A549 (cell line): ENCODE measurements around the gene TMC7. TPM values are rescaled to one million over a fixed set of nuclear protein-coding genes. Genes with fewer than 3 reads are reported as not detected.

Source experiments
- ATAC-seq, 2 experiments: fragments of 200-7000 bp in 1 of 2; fragments of >200 bp in 1 of 2; cut with Nextera tagmentation in 1 of 2; cut with Tn5 transposase in 1 of 2; 3 replicates each; pipeline versions ENCODE4 v1.8.0 to v1.9.1; 2018 to 2020; ENCODE audit warnings: mild to moderate bottlenecking in 1 of 2, moderate library complexity in 1 of 2
- CTCF ChIA-PET: fragments of 300-600 bp; sonication (Branson Sonifier 250); formaldehyde crosslinking; extraction: SDS; loops from one replicate; lab custom pipeline; 2021; ENCODE audit warnings: antibody characterized with exemption, inconsistent platforms; lab: Yijun Ruan, JAX
- POLR2A ChIA-PET: fragments of 350-600 bp; formaldehyde crosslinking; extraction: SDS; loops from one replicate; lab custom pipeline; 2021; ENCODE audit warnings: antibody characterized with exemption, inconsistent platforms; lab: Yijun Ruan, JAX
- DNase-seq, 2 experiments: peaks; one replicate each; pipeline versions ENCODE4 v3.0.0 to v3.0.0-alpha.2; 2011 to 2016; ENCODE audit warnings: low read depth in 1 of 2, low spot score in 1 of 2
- FAIRE-seq: peaks from 2 replicates; lab custom pipeline; 2011; peaks lifted over from hg19 to GRCh38; lab: Jason Lieb, UNC
- H3K27ac ChIP-seq, 2 experiments: fragments of >200 bp; sonication (Bioruptor Twin); formaldehyde crosslinking; 3 replicates each; pipeline ENCODE4 v1.5.1; 2016 to 2017
- H3K4me1 ChIP-seq: fragments of >200 bp; sonication (Bioruptor Twin); formaldehyde crosslinking; 3 replicates; pipeline ENCODE4 v1.6.1; 2016
- H3K4me2 ChIP-seq: fragments of >200 bp; sonication (Bioruptor Twin); formaldehyde crosslinking; 3 replicates; pipeline ENCODE4 v1.6.1; 2016
- H3K4me3 ChIP-seq: fragments of >200 bp; sonication (Bioruptor Twin); formaldehyde crosslinking; 3 replicates; pipeline ENCODE4 v1.5.1; 2016
- H3K9me3 ChIP-seq: fragments of >200 bp; sonication (Bioruptor Twin); formaldehyde crosslinking; 3 replicates; pipeline ENCODE4 v1.6.1; 2016
- CBX2 ChIP-seq: fragments of 200-600 bp; sonication (generic); IDR thresholded peaks from 2 replicates; pipeline ENCODE4 v1.6.1; 2016; ENCODE audit warnings: low read depth, mild to moderate bottlenecking, borderline replicate concordance
- CHD2 ChIP-seq: fragments of 150-350 bp; IDR thresholded peaks from 2 replicates; pipeline ENCODE4 v1.6.1; 2014; ENCODE audit warnings: low read length; ENCODE audit not compliant: partially characterized antibody
- EHMT2 ChIP-seq: fragments of 200-600 bp; sonication (generic); IDR thresholded peaks from 2 replicates; pipeline ENCODE4 v1.6.1; 2016; ENCODE audit warnings: antibody characterized with exemption, low read depth, mild to moderate bottlenecking, moderate library complexity
- ELK1 ChIP-seq: fragments of 150-350 bp; IDR thresholded peaks from 2 replicates; pipeline ENCODE4 v1.6.1; 2014; ENCODE audit warnings: low read depth, mild to moderate bottlenecking, low read length
- ESRRA ChIP-seq: fragments of 150-350 bp; IDR thresholded peaks from 2 replicates; pipeline ENCODE4 v1.6.1; 2014; ENCODE audit warnings: mild to moderate bottlenecking, low read length, borderline replicate concordance
- HES2 ChIP-seq: fragments of >200 bp; sonication (Bioruptor Twin); formaldehyde crosslinking; IDR thresholded peaks from 2 replicates; pipeline ENCODE4 v1.6.1; 2016
- HOXA7 ChIP-seq: fragments of 250-450 bp; sonication (Bioruptor Pico); IDR thresholded peaks from 2 replicates; pipeline ENCODE4 v1.5.0; 2020; ENCODE audit warnings: mild to moderate bottlenecking, moderate library complexity
- HOXB13 ChIP-seq: fragments of 250-450 bp; sonication (Bioruptor Pico); IDR thresholded peaks from 2 replicates; pipeline ENCODE4 v1.5.0; 2020; ENCODE audit warnings: low read depth, mild to moderate bottlenecking, moderate library complexity
- HOXB5 ChIP-seq: fragments of 250-450 bp; sonication (Bioruptor Pico); IDR thresholded peaks from 2 replicates; pipeline ENCODE4 v1.5.0; 2020; ENCODE audit warnings: mild to moderate bottlenecking, moderate library complexity
- KDM5A ChIP-seq: fragments of 200-600 bp; sonication (generic); IDR thresholded peaks from 2 replicates; pipeline ENCODE4 v1.6.1; 2016; ENCODE audit warnings: antibody characterized with exemption, mild to moderate bottlenecking
- MYC ChIP-seq: IDR thresholded peaks from 2 replicates; pipeline ENCODE4 v1.6.1; 2012; ENCODE audit warnings: mild to moderate bottlenecking, inconsistent platforms, low read length, improper control_type of control experiment, borderline replicate concordance
- NFE2L2 ChIP-seq: fragments of 150-350 bp; conservative IDR thresholded peaks from 2 replicates; pipeline ENCODE4 v1.6.1; 2014; ENCODE audit warnings: low read length
- NPAS2 ChIP-seq: fragments of 250-450 bp; sonication (Bioruptor Pico); IDR thresholded peaks from 2 replicates; pipeline ENCODE4 v1.8.0; 2022; ENCODE audit warnings: mild to moderate bottlenecking, moderate library complexity, borderline replicate concordance
- NR3C1 ChIP-seq: fragments of >200 bp; sonication (Bioruptor Twin); formaldehyde crosslinking; IDR thresholded peaks from 3 replicates; pipeline ENCODE4 v1.6.1; 2017
- PHF8 ChIP-seq: fragments of 200-600 bp; sonication (generic); IDR thresholded peaks from 2 replicates; pipeline ENCODE4 v1.6.1; 2016; ENCODE audit warnings: low read depth, mild to moderate bottlenecking, antibody characterized with exemption, moderate library complexity, borderline replicate concordance
- POLR2AphosphoS2 ChIP-seq: conservative IDR thresholded peaks from 2 replicates; pipeline ENCODE4 v1.6.1; 2012; ENCODE audit warnings: low read length, improper control_type of control experiment, inconsistent platforms
- RAD21 ChIP-seq, 2 experiments: fragments of >200 bp in 1 of 2; sonication (Bioruptor Twin) in 1 of 2; formaldehyde crosslinking in 1 of 2; IDR thresholded peaks in 1 of 2; conservative IDR thresholded peaks in 1 of 2; 2 replicates in 1 of 2; 3 replicates in 1 of 2; pipeline ENCODE4 v1.6.1; 2012 to 2018; ENCODE audit warnings: inconsistent platforms in 1 of 2
- RARB ChIP-seq: fragments of 250-450 bp; sonication (Bioruptor Pico); IDR thresholded peaks from 2 replicates; pipeline ENCODE4 v1.8.0; 2021; ENCODE audit warnings: mild to moderate bottlenecking, moderate library complexity
- RNF2 ChIP-seq: fragments of 200-600 bp; sonication (generic); IDR thresholded peaks from 2 replicates; pipeline ENCODE4 v1.6.1; 2016; ENCODE audit warnings: low read depth, mild to moderate bottlenecking, antibody characterized with exemption, moderate library complexity, borderline replicate concordance
- SREBF2 ChIP-seq: fragments of 450-650 bp; IDR thresholded peaks from 2 replicates; pipeline ENCODE4 v1.6.1; 2014; ENCODE audit warnings: mild to moderate bottlenecking, moderate library complexity
- ZC3H11A ChIP-seq: fragments of 450-650 bp; IDR thresholded peaks from 2 replicates; pipeline ENCODE4 v1.6.1; 2014; ENCODE audit warnings: antibody characterized with exemption, mild to moderate bottlenecking
- ZFP36 ChIP-seq: fragments of 450-650 bp; IDR thresholded peaks from 2 replicates; pipeline ENCODE4 v1.6.1; 2014; ENCODE audit warnings: borderline replicate concordance; ENCODE audit not compliant: partially characterized antibody
- ZNF302 ChIP-seq: fragments of 250-450 bp; sonication (Bioruptor Pico); IDR thresholded peaks from 2 replicates; pipeline ENCODE4 v1.9.0; 2021; ENCODE audit warnings: inconsistent platforms, mild to moderate bottlenecking, moderate library complexity
- WGBS: methylation state at CpG from one replicate; pipeline ENCODE4 v1.1.6; 2017; ENCODE audit errors: missing lambda C conversion rate; 5-methylcytosine and 5-hydroxymethylcytosine counted together
- polyA plus RNA-seq, 4 experiments: library from polyadenylated mRNA; depleted of rRNA in 3 of 4; stranded (reverse); fragments of >200 nt; fragmentation: RNase III in 1 of 4; extraction: RNeasy Plus Mini Kit Qiagen cat#74134 plus additional on column Dnase treatment in 1 of 4; gene quantifications; 2 replicates in 3 of 4; 3 replicates in 1 of 4; pipeline ENCODE4 v1.2.3, GENCODE V29; 2011 to 2017
- TF ChIP-seq, protein P1 (sequence below): fragments of 450-650 bp; IDR thresholded peaks from 2 replicates; pipeline ENCODE4 v1.6.1; 2014; ENCODE audit warnings: antibody characterized with exemption
- TF ChIP-seq, protein P2 (sequence below): fragments of >200 bp; sonication (Bioruptor Twin); formaldehyde crosslinking; IDR thresholded peaks from 3 replicates; pipeline ENCODE4 v1.6.1; 2016

Gene TMC7
- polyA plus RNA-seq, 2 of the 4 experiments (the other 2 are of a cell fraction), result 7.0 to 9.4 TPM

DNA sequence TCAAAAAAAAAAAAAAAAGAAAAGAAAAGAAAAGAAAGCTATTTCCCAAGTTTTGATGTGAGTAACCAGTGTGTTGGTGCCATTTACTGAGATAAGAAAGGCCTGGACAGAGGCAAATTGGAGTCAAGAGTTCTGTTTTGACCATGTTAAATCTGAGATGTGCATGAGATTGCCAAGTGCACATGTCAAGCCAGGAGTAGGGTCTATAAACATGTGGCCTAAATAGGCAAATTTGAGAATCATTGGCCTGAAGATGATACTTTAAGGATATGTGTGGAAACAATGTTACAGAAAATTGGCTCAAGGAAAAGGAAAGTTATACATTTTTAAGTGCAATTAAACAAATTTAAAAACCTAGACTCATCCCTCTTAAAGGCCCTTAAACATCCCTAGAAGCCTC is 42.3 kb upstream of the TMC7 start:
- ATAC-seq (no peak), DNase-seq (no peak), FAIRE-seq (no peak)
- no peaks in the 10 kb centered on the region for H3K9me3 ChIP-seq
- TF ChIP-seq NFE2L2, result no peak
- TF ChIP-seq ESRRA, result no peak
- TF ChIP-seq, protein P1, sequence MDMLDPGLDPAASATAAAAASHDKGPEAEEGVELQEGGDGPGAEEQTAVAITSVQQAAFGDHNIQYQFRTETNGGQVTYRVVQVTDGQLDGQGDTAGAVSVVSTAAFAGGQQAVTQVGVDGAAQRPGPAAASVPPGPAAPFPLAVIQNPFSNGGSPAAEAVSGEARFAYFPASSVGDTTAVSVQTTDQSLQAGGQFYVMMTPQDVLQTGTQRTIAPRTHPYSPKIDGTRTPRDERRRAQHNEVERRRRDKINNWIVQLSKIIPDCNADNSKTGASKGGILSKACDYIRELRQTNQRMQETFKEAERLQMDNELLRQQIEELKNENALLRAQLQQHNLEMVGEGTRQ, result no peak
- TF ChIP-seq EHMT2, result no peak
- TF ChIP-seq ZNF302, result no peak
- TF ChIP-seq RNF2, result no peak
- TF ChIP-seq ZFP36, result no peak
- no peak for TF ChIP-seq RARB (CRISPR knock-in tag)
- no peak for TF ChIP-seq HOXB5 (CRISPR knock-in tag)
- TF ChIP-seq NR3C1, result no peak
- no peak for TF ChIP-seq HOXA7 (CRISPR knock-in tag)
- no peak for TF ChIP-seq HES2
- TF ChIP-seq HOXB13 (CRISPR knock-in tag), result no peak
- no peak for TF ChIP-seq CHD2
- TF ChIP-seq MYC, result no peak
- no peak for TF ChIP-seq ELK1
- no peak for TF ChIP-seq SREBF2
- no peak for TF ChIP-seq KDM5A
- CTCF ChIA-PET, result interaction anchor here (1.2 to 2.2 kb wide), 4 partner anchors 15 to 139 kb away, joined by 3 to 4 read pairs (median 4); no protein-coding TSS in a partner anchor
- H3K4me1 ChIP-seq, result 0 out of 3 replicates have a peak, but pooled peaks cover 4% of the 10 kb centered on the region
- POLR2A ChIA-PET, result interaction anchor here (0.5 kb wide), 1 partner anchor 113 kb away, joined by 7 read pairs; no protein-coding TSS in a partner anchor
- no peak overlapping the region for H3K27ac ChIP-seq
- no peak overlapping the region for H3K4me2 ChIP-seq
- H3K4me3 ChIP-seq, result no peak overlapping the region

DNA sequence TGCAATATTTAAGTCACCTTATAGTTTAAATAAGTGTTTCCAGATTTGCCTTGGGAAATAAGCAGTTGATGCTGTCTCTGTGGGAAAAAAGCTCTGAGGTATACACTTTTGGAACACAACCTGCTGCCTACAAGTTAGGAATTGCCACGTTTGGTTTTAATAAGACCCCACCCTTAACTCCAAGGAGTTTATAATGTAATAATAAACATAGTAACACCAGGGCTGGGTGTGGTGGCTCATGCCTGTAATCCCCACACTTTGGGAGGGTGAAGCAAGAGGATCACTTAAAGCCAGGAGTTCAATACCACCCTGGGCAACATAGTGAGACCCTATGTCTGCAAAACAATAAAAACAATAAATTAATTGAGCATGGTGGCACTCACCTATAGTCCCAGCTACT is 41.7 kb upstream of the TMC7 start:
- ChIA-PET CTCF (interaction anchor here (1.2 to 2.2 kb wide), 3 partner anchors 14 to 43 kb away, joined by 3 to 4 read pairs (median 4); no protein-coding TSS in a partner anchor), POLR2A (no interaction called here)
- ATAC-seq (no peak), FAIRE-seq (no peak), DNase-seq (no peak)
- H3K4me2 ChIP-seq, result no peak overlapping the region
- TF ChIP-seq POLR2AphosphoS2, result no peak
- TF ChIP-seq CBX2, result no peak
- TF ChIP-seq PHF8, result no peak
- TF ChIP-seq NR3C1, result no peak
- no peak for TF ChIP-seq RNF2
- TF ChIP-seq, protein P1, result no peak
- no peak for TF ChIP-seq NPAS2 (CRISPR knock-in tag)
- TF ChIP-seq ZC3H11A, result no peak
- TF ChIP-seq RAD21 (conservative IDR thresholded peaks at IDR 0.05 in 1 of 2, IDR thresholded peaks at IDR 0.05 in 1 of 2), result no peak
- TF ChIP-seq, protein P2, sequence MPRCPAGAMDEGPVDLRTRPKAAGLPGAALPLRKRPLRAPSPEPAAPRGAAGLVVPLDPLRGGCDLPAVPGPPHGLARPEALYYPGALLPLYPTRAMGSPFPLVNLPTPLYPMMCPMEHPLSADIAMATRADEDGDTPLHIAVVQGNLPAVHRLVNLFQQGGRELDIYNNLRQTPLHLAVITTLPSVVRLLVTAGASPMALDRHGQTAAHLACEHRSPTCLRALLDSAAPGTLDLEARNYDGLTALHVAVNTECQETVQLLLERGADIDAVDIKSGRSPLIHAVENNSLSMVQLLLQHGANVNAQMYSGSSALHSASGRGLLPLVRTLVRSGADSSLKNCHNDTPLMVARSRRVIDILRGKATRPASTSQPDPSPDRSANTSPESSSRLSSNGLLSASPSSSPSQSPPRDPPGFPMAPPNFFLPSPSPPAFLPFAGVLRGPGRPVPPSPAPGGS, result no peak
- H3K27ac ChIP-seq, result no peak overlapping the region
- H3K4me1 ChIP-seq, result 0 out of 3 replicates have a peak, but pooled peaks cover 6% of the 10 kb centered on the region
- no peaks in the 10 kb centered on the region for H3K9me3 ChIP-seq
- 33% methylated on average over 1 of the region's 1 CpG for WGBS
- no peak overlapping the region for H3K4me3 ChIP-seq
